ENCODE measurements around the gene TOR3A. TPM values are rescaled to one million over a fixed set of nuclear protein-coding genes. Genes with fewer than 3 reads are reported as not detected.
"Not testable (repeated sequence)": the region's sequence is repeated elsewhere in the genome, so short reads cannot be mapped to it uniquely, and the experiment has no call there.

The TOR3A gene
- total RNA-seq, 1 donor from 2014 or later: 35.3 TPM

DNA sequence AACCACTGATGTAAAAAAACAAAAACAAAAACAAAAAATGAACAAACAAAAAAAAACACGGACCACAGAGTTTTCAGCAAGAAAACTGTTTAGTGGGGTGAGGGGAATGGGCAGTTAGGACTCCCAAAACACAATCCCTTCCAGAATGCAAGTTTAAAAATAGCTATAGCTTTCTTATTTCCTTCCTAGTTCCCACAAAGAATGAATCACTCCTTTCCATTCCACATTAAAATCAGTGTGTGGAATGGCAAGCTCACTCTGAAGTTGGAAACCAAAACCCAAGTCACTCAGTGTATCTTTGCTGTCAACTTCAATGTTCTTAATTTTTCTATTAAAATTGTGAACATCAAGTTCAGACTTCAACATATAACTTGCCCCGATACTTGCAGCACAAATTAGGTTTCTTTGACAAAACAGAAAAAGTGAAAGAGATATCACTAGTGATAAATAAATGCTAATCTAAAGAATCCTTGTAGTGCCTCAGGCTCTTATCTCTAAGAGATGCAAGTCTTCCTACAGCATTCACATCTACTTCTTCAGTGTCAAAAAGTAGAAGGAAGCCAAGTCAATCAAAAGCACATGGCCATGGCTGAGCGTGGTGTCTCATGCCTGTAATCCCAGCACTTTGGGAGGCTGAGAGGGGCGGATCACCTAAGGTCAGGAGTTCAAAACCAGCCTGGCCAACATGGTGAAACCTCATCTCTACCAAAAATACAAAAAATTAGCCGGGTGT is 45.5 kb downstream of the TOR3A start:
- intact Hi-C loops (cut with micrococcal nuclease): no loop called here
- no peak overlapping the region for H3K4me3 Mint-ChIP-seq (ENCODE audit: low read depth)
- H3K27me3 Mint-ChIP-seq (ENCODE audit: low read depth): no peaks in the 10 kb centered on the region
- H3K9me3 Mint-ChIP-seq: no peaks in the 10 kb centered on the region
- no peak for DNase-seq (ENCODE audit: low spot score)
- peaks cover 6% of the 10 kb centered on the region for H3K36me3 Mint-ChIP-seq (ENCODE audit: low read depth)
- no peak overlapping the region for H3K27ac Mint-ChIP-seq
- peaks cover 13% of the 10 kb centered on the region for H3K4me1 Mint-ChIP-seq (ENCODE audit: low read depth)

DNA sequence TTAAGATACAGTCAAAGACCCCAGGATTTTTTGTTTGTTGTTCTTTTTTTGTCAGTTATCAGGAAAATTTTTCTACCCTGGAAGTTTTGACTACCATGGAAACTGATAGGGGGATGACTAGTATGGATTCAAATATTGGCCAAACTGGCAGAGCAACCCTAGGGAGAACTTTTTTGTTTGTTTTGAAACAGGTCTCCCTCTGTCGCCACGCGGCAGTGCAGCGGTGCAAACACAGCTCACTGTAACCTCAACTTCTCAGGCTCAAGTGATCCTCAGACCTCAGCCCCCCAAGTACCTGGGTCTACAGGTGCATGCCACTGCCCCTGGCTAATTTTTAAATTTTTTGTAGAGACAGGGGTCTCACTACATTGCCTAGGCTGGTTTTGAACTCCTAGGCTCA is 46.6 kb downstream of the TOR3A start:
- intact Hi-C loops (cut with micrococcal nuclease): loop anchor here (2.0 kb wide), 2 partner anchors 74 to 240 kb away; no protein-coding TSS in a partner anchor
- no peak overlapping the region for H3K4me3 Mint-ChIP-seq (ENCODE audit: low read depth)
- H3K9me3 Mint-ChIP-seq: no peaks in the 10 kb centered on the region
- H3K27ac Mint-ChIP-seq: no peak overlapping the region
- no peaks in the 10 kb centered on the region for H3K27me3 Mint-ChIP-seq (ENCODE audit: low read depth)
- peaks cover 13% of the 10 kb centered on the region for H3K4me1 Mint-ChIP-seq (ENCODE audit: low read depth)
- H3K36me3 Mint-ChIP-seq (ENCODE audit: low read depth): peaks cover 6% of the 10 kb centered on the region
- no peak for DNase-seq (ENCODE audit: low spot score)

DNA sequence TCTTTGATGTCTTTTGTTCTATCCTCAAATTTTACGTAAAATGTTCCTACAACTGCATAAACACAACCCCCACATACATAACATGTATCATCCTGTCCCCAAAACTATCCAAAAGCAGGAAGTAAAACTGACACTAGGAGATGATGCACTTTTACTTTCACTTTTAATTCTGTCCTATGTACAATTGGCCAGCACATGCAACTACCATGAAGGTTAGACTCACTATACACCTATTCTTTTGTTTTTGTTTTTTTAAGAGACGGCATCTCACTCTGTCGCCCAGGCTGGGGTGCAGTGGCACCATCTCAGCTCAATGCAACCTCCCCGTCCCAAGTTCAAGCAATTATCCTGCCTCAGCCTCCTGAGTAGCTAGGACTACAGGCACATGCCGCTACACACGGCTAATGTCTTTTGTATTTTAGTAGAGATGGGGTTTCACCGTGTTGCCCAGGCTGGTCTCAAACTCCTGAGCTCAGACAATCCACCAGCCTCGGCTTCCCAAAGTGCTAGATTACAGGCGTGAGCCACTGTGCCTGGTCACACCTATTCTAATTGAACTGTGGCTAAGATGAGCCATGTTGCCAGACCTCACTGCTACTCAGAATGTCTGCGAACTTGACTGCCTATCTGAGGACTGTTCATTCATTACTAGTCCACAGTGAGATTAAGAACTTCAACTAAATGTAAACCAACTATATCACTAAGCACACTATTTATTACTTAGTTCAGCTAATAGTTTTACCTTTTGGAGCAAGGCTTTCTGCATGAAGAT is 48.0 kb downstream of the TOR3A start:
- Mint-ChIP-seq H3K27ac (peak overlapping the region; percentile 93), H3K4me1 (ENCODE audit: low read depth) (peaks cover 13% of the 10 kb centered on the region), H3K27me3 (ENCODE audit: low read depth) (no peaks in the 10 kb centered on the region), H3K9me3 (no peaks in the 10 kb centered on the region), H3K4me3 (ENCODE audit: low read depth) (peak overlapping the region; percentile 72), H3K36me3 (ENCODE audit: low read depth) (peaks cover 6% of the 10 kb centered on the region)
- peak; percentile 23 for DNase-seq (ENCODE audit: low spot score)
- intact Hi-C loops (cut with micrococcal nuclease): loop anchor here (1.0 to 2.0 kb wide), 6 partner anchors 11 to 239 kb away; no protein-coding TSS in a partner anchor

DNA sequence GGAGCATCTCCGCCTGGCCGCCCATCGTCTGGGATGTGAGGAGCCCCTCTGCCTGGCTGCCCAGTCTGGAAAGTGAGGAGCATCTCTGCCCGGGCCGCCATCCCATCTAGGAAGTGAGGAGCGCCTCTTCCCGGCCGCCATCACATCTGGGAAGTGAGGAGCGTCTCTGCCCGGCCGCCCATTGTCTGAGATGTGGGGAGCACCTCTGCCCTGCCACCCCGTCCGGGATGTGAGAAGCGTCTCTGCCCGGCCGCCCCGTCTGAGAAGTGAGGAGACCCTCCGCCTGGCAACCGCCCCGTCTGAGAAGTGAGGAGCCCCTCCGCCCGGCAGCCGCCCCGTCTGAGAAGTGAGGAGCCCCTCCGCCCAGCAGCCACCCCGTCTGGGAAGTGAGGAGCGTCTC is 53.3 kb downstream of the TOR3A start:
- intact Hi-C loops (cut with micrococcal nuclease); H3K9me3 Mint-ChIP-seq; H3K27me3 Mint-ChIP-seq (ENCODE audit: low read depth); DNase-seq (ENCODE audit: low spot score); H3K4me3 Mint-ChIP-seq (ENCODE audit: low read depth); H3K36me3 Mint-ChIP-seq (ENCODE audit: low read depth); H3K27ac Mint-ChIP-seq; H3K4me1 Mint-ChIP-seq (ENCODE audit: low read depth): not testable (repeated sequence)

DNA sequence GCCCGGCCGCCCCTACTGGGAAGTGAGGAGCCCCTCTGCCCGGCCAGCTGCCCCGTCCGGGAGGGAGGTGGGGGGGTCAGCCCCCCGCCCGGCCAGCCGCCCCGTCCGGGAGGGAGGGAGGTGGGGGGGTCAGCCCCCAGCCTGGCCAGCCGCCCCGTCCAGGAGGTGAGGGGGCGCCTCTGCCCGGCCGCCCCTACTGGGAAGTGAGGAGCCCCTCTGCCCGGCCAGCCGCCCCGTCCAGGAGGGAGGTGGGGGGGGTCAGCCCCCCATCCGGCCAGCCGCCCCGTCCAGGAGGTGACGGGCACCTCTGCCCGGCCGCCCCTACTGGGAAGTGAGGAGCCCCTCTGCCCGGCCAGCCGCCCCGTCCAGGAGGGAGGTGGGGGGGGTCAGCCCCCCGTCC is 53.8 kb downstream of the TOR3A start:
- H3K4me1 Mint-ChIP-seq (ENCODE audit: low read depth); H3K27ac Mint-ChIP-seq; intact Hi-C loops (cut with micrococcal nuclease): not testable (repeated sequence)

DNA sequence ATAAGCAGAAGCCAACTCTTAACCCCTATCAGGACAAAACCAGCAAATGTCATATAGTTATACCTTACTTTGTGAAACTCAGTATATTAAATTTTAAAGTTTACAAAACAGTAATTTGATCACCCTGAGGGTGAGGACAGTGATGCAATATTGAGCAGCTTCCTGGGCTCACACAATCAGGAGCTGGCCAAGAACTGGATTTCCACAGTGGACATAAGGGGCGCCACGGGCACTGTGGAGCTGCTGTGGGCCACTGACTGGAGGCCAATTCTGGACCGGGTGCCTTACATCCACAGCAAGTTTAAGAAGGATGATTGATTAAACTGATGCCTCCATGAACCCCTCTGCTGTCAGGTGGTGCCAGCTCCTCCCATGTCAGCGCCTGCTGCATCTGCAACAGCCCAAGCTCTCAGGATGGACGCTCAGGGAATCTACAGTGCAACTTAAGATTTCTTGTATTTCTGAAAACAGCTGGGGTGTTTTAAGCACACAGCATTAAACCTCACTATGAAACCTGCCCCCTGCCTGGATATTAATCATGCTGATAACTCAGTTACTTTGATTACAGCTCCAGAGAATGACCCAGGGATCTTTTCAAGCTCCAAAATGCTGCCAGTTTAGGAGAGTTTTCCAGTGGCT is 55.9 kb downstream of the TOR3A start:
- Mint-ChIP-seq H3K9me3 (no peaks in the 10 kb centered on the region), H3K27ac (no peak overlapping the region), H3K27me3 (ENCODE audit: low read depth) (no peaks in the 10 kb centered on the region), H3K4me1 (ENCODE audit: low read depth) (peaks cover 14% of the 10 kb centered on the region), H3K4me3 (ENCODE audit: low read depth) (no peak overlapping the region), H3K36me3 (ENCODE audit: low read depth) (no peaks in the 10 kb centered on the region)
- DNase-seq (ENCODE audit: low spot score): no peak
- intact Hi-C loops (cut with micrococcal nuclease): no loop called here

More for the DNA sequence above, 53.8 kb downstream of the TOR3A start:
- not testable (repeated sequence) for H3K9me3 Mint-ChIP-seq; H3K36me3 Mint-ChIP-seq (ENCODE audit: low read depth); H3K27me3 Mint-ChIP-seq (ENCODE audit: low read depth); DNase-seq (ENCODE audit: low spot score); H3K4me3 Mint-ChIP-seq (ENCODE audit: low read depth)

DNA sequence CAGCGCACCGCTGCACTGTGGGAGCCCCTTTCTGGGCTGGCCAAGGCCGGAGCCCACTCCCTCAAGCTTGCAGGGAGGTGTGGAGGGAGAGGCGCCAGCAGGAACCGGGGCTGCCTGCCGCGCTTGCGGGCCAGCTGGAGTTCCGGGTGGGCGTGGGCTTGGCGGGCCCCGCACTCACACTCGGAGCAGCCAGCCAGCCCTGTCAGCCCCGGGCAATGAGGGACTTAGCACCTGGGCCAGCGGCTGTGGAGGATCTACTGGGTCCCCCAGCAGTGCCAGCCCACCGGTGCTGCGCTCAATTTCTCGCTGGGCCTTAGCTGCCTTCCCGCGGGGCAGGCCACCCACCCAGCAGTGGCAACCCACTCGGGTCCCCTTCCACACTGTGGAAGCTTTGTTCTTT is 56.9 kb downstream of the TOR3A start:
- H3K27ac Mint-ChIP-seq; intact Hi-C loops (cut with micrococcal nuclease); DNase-seq (ENCODE audit: low spot score); H3K36me3 Mint-ChIP-seq (ENCODE audit: low read depth); H3K4me3 Mint-ChIP-seq (ENCODE audit: low read depth); H3K27me3 Mint-ChIP-seq (ENCODE audit: low read depth); H3K9me3 Mint-ChIP-seq: not testable (repeated sequence)
- peaks cover 20% of the 10 kb centered on the region for H3K4me1 Mint-ChIP-seq (ENCODE audit: low read depth)

DNA sequence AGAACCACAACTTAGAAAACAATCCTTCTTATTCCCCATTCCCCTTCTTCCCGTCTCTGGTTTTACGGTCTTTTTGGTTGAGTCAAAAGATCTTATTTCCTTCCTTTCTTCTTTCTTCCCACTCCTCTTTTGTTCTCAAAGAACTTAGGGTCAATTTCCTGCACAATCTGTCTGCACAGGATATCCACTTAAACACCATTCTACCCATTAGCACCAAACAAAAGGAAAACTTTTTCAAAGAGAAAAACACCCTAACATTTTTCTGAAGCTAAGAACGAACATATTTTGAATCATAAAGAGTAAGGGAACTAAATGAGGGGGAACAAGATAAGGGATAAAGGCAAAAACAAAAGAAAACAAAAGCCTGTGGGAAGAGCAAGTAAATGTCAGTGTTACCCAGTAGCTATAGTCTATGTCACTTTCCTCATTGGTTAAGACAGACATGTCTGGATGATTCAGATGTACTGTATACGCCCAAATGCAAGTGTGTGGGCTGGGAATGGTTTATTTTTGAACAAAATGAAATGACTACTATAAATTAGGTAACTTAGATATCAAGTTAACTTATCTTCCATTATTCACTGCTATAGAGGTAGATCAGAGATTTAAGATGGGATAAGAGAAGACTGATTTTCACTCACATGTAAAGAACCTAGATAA is 59.9 kb downstream of the TOR3A start:
- intact Hi-C loops (cut with micrococcal nuclease): loop anchor here (1.0 to 5.0 kb wide), 7 partner anchors 12 to 226 kb away; partner anchors contain the start of genes AXDND1 and TOR3A
- H3K27ac Mint-ChIP-seq: peak overlapping the region; percentile 84
- no peak for DNase-seq (ENCODE audit: low spot score)
- no peaks in the 10 kb centered on the region for H3K27me3 Mint-ChIP-seq (ENCODE audit: low read depth)
- peak overlapping the region; percentile 64 for H3K4me3 Mint-ChIP-seq (ENCODE audit: low read depth)
- no peaks in the 10 kb centered on the region for H3K9me3 Mint-ChIP-seq
- H3K36me3 Mint-ChIP-seq (ENCODE audit: low read depth): no peaks in the 10 kb centered on the region
- peaks cover 22% of the 10 kb centered on the region for H3K4me1 Mint-ChIP-seq (ENCODE audit: low read depth)

DNA sequence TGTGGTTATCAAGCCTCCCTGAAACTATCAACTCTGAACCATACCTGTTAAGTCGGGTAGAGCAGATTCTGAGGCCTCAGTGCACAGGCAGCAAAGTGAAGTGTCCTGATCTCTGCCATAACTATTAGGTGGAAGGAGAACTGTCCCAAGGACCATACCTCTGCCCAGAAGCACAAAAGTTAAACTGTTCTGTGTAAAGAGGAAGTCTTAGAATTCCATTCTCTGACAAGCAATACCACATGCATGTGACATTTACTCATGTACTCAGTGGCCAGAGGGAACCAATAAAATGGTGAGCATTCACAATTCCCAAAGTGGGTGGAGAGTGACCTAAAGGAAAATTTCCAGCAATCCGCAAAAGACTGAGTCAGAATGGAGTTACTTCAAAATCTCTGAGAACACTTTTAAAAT is 61.0 kb downstream of the TOR3A start:
- no peaks in the 10 kb centered on the region for H3K36me3 Mint-ChIP-seq (ENCODE audit: low read depth)
- H3K9me3 Mint-ChIP-seq: no peaks in the 10 kb centered on the region
- peaks cover 22% of the 10 kb centered on the region for H3K4me1 Mint-ChIP-seq (ENCODE audit: low read depth)
- intact Hi-C loops (cut with micrococcal nuclease): loop anchor here (5.0 kb wide), 6 partner anchors 49 to 224 kb away; partner anchors contain the start of genes AXDND1 and TOR3A
- peak overlapping the region; percentile 76 for H3K27ac Mint-ChIP-seq
- H3K4me3 Mint-ChIP-seq (ENCODE audit: low read depth): peak overlapping the region; percentile 38
- no peak for DNase-seq (ENCODE audit: low spot score)
- no peaks in the 10 kb centered on the region for H3K27me3 Mint-ChIP-seq (ENCODE audit: low read depth)

DNA sequence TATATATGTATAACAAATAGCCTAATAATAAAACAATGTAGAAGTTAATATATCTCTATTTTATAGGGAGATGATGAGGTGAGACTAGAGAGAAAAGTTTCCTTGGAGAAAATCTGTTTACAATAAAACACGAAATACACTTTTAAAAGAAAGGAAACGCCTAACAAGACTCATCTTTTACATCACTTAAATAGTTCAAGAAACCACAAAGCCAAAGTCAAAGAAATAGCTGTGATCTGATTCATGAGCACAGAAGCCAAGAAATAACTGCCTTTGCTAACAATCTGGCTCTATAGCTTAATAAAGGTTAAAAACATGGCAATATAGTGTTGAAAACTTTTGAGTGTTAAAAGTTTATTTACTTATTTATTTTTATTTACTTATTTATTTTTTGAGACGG is 61.5 kb downstream of the TOR3A start:
- Mint-ChIP-seq H3K9me3 (no peaks in the 10 kb centered on the region), H3K4me1 (ENCODE audit: low read depth) (peaks cover 22% of the 10 kb centered on the region), H3K4me3 (ENCODE audit: low read depth) (no peak overlapping the region), H3K27ac (no peak overlapping the region), H3K36me3 (ENCODE audit: low read depth) (no peaks in the 10 kb centered on the region), H3K27me3 (ENCODE audit: low read depth) (no peaks in the 10 kb centered on the region)
- intact Hi-C loops (cut with micrococcal nuclease): loop anchor here (5.0 kb wide), 6 partner anchors 49 to 224 kb away; partner anchors contain the start of genes AXDND1 and TOR3A
- no peak for DNase-seq (ENCODE audit: low spot score)

DNA sequence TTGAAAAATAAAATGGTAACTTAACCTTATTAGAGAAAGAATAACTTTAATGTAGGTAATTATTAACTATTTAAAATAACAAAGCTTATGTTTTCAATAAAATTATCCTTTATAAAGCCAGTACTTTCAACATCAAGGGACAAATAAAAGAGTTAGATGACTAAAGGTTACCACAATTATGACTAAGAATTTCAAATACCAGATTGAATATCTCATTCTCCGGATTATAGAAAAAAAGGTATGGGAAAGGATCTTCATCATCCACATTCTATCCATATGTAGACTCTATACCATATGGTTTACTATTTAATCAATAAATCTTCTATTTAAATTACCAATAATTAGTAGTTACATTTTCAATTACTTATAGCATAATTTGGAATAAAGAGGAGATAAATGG is 62.8 kb downstream of the TOR3A start:
- Mint-ChIP-seq H3K27ac (no peak overlapping the region), H3K4me3 (ENCODE audit: low read depth) (no peak overlapping the region), H3K9me3 (no peaks in the 10 kb centered on the region), H3K27me3 (ENCODE audit: low read depth) (no peaks in the 10 kb centered on the region), H3K36me3 (ENCODE audit: low read depth) (no peaks in the 10 kb centered on the region), H3K4me1 (ENCODE audit: low read depth) (peaks cover 22% of the 10 kb centered on the region)
- DNase-seq (ENCODE audit: low spot score): no peak
- intact Hi-C loops (cut with micrococcal nuclease): loop anchor here (5.0 kb wide), 6 partner anchors 48 to 223 kb away; partner anchors contain the start of genes AXDND1 and TOR3A

DNA sequence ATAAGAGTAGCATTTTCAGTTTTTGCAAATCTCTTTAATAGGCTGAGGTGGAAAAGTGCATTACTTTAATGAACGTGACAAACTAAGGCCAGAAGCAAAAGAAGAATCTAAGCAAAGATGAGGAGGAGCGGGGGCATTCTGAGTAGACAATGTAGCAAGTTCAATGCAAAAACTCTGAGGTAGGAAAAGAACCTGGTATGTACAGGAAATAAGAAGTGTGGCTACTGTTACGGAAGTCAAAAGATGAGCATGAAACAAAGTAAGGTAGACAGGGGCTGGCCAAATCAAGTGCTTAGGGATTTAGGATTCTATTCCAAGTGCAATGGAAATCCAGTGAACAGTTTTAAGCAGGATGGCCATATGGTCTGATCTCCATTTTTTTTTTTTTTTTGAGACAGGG is 63.7 kb downstream of the TOR3A start:
- H3K4me3 Mint-ChIP-seq (ENCODE audit: low read depth): no peak overlapping the region
- peaks cover 4% of the 10 kb centered on the region for H3K9me3 Mint-ChIP-seq
- DNase-seq (ENCODE audit: low spot score): no peak
- no peaks in the 10 kb centered on the region for H3K36me3 Mint-ChIP-seq (ENCODE audit: low read depth)
- intact Hi-C loops (cut with micrococcal nuclease): no loop called here
- peaks cover 20% of the 10 kb centered on the region for H3K4me1 Mint-ChIP-seq (ENCODE audit: low read depth)
- H3K27ac Mint-ChIP-seq: no peak overlapping the region
- no peaks in the 10 kb centered on the region for H3K27me3 Mint-ChIP-seq (ENCODE audit: low read depth)

Data from activated T-helper 2 cell treated with anti-CD3 and anti-CD28 coated beads, Interferon-gamma antibody, Interleukin-2, Interleukin-4, amounts not matched to agents 10 μg/mL and 5 μg/mL and 100 μg/mL, durations not matched to agents 14 hours and 24 hours and 36 hours (primary cell).